PFSK-1 (cell line): ENCODE data around the gene KCNAB3.

Source experiments
- FOXP2 ChIP-seq: optimal IDR thresholded peaks from 2 replicates; pipeline ENCODE3; 2011; ENCODE audit warnings: borderline replicate concordance, control low read depth, inconsistent platforms; ENCODE audit not compliant: insufficient read depth; ENCODE audit errors: extremely low read length, extremely low read depth
- POLR2AphosphoS5 ChIP-seq: IDR thresholded peaks from 2 replicates; pipeline ENCODE4 v1.6.1; 2012; ENCODE audit warnings: low read depth, mild to moderate bottlenecking, control low read depth, low read length, moderate library complexity
- SIN3A ChIP-seq: IDR thresholded peaks from 2 replicates; pipeline ENCODE4 v1.6.1; 2012; ENCODE audit warnings: mild to moderate bottlenecking, low read length, moderate library complexity, borderline replicate concordance; ENCODE audit not compliant: insufficient read depth
- TAF1 ChIP-seq: IDR thresholded peaks from 2 replicates; pipeline ENCODE4 v1.6.1; 2012; ENCODE audit warnings: low read length, control low read depth, borderline replicate concordance; ENCODE audit not compliant: insufficient read depth
- TF ChIP-seq, protein P1 (sequence below), 2 experiments: IDR thresholded peaks; 2 replicates each; pipeline versions ENCODE4 v1.6.1 to v1.8.0; 2011 to 2012; ENCODE audit warnings: low read depth in 2 of 2, low read length in 2 of 2, control low read depth in 1 of 2, inconsistent platforms in 1 of 2, mild to moderate bottlenecking in 1 of 2, moderate library complexity in 1 of 2; ENCODE audit not compliant: insufficient read depth in 1 of 2

The KCNAB3 gene

DNA sequence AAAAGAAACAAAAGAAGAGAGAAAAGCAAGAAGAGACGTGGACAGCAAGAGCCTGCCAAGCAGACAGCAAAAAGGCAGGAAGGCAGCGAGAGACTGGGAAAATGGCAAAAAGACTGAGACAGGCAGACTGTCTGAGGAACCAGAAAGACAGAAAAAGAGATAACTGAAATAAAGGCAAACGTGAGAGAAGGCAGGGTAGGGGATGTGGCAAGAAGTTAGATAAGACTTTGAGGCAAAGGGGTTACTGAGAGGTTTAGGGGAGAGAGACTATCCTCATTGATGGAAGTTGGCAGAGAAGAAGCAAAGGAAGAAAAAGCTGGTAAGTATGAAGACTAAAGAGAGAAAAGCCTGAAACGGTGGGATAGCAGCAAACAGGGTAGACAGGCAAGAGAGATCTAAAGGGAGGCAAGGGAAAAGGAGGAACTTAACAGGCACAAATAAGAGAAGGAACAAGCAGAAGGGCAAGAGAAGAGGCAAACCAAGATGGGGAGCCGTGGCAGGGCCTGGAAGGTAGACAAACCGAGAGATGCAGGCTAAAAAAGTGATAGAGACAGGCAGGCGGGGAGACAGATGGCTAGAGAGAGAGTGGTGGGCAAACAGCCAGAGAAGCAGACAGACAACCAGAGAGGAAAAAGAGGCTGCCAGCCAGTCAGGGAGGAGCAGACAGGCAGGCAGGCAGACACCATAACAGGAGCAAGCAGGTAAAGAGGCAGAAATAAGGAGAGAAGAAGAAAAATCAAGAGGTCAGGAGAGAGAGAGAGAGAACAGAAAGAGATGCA, 48.2 kb downstream of the KCNAB3 start:
- TF ChIP-seq, protein P1, sequence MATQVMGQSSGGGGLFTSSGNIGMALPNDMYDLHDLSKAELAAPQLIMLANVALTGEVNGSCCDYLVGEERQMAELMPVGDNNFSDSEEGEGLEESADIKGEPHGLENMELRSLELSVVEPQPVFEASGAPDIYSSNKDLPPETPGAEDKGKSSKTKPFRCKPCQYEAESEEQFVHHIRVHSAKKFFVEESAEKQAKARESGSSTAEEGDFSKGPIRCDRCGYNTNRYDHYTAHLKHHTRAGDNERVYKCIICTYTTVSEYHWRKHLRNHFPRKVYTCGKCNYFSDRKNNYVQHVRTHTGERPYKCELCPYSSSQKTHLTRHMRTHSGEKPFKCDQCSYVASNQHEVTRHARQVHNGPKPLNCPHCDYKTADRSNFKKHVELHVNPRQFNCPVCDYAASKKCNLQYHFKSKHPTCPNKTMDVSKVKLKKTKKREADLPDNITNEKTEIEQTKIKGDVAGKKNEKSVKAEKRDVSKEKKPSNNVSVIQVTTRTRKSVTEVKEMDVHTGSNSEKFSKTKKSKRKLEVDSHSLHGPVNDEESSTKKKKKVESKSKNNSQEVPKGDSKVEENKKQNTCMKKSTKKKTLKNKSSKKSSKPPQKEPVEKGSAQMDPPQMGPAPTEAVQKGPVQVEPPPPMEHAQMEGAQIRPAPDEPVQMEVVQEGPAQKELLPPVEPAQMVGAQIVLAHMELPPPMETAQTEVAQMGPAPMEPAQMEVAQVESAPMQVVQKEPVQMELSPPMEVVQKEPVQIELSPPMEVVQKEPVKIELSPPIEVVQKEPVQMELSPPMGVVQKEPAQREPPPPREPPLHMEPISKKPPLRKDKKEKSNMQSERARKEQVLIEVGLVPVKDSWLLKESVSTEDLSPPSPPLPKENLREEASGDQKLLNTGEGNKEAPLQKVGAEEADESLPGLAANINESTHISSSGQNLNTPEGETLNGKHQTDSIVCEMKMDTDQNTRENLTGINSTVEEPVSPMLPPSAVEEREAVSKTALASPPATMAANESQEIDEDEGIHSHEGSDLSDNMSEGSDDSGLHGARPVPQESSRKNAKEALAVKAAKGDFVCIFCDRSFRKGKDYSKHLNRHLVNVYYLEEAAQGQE (IDR thresholded peaks at IDR 0.05; ENCODE audit: insufficient read depth in 1 of 2, low read depth in 2 of 2, low read length in 2 of 2), result no peak
- TF ChIP-seq FOXP2 (no peak), TAF1 (no peak), POLR2AphosphoS5 (no peak), SIN3A (no peak)

- TF ChIP-seq SIN3A, result no peak
- TF ChIP-seq, protein P1 (IDR thresholded peaks at IDR 0.05; ENCODE audit: insufficient read depth in 1 of 2, low read depth in 2 of 2, low read length in 2 of 2), result no peak
- TF ChIP-seq POLR2AphosphoS5, result no peak
- TF ChIP-seq TAF1, result no peak
- TF ChIP-seq FOXP2, result no peak
Measured at GRCh38 chr17:7880076-7880868, 49.4 kb downstream of the KCNAB3 start.

DNA sequence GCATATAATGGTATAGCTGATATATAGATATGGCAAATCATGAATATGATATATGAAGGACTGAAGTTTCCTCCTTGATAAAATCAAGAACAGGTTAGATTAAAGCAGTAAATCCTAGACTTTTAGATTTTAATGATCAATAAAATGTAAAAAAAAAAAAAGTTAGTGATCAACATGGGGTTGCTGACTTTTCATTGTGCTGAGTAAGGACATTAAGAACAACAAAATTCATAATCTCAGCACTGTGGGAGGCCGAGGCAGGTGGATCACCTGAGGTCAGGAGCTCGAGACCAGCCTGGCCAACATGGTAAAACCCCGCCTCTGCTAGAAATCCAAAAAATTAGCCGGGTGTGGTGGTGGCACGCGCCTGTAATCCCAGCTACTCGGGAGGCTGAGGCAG, 51.4 kb downstream of the KCNAB3 start:
- TF ChIP-seq FOXP2 (no peak), SIN3A (no peak), TAF1 (no peak), POLR2AphosphoS5 (no peak)
- TF ChIP-seq, protein P1 (IDR thresholded peaks at IDR 0.05; ENCODE audit: insufficient read depth in 1 of 2, low read depth in 2 of 2, low read length in 2 of 2), result no peak

DNA sequence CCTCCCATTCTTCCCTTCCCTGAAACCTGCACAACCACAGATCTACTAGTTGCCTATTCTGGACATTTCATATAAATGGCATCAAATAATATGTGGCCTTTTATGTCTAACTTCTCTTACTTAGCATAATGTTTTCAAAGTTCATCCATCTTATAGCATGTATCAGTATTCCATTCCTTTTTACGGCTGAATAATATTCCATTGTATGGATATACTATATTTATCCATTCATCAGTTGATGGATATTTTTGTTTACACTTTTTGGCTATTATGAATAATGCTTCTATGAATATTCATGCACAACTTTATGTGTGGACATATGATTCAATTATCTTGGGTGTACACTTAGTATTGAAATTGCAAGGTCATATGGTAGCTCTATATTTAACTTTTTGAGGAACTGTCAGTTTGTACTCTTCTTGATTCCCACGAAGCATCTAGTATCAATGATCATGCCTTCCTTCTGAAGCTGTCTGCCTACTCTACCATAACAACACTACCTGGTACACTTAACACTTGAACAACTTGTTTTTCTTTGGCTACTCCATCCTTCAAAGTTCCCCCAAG, 53.8 kb downstream of the KCNAB3 start:
- TF ChIP-seq TAF1 (no peak), FOXP2 (no peak), POLR2AphosphoS5 (no peak), SIN3A (no peak)
- TF ChIP-seq, protein P1 (IDR thresholded peaks at IDR 0.05; ENCODE audit: insufficient read depth in 1 of 2, low read depth in 2 of 2, low read length in 2 of 2), result no peak
